IgD-negative memory B cell (primary cell): ENCODE data around the gene EIF3I. TPM values are rescaled to one million over a fixed set of nuclear protein-coding genes. Genes with fewer than 3 reads are reported as not detected.

ENCODE experiments used
- H3K27ac Mint-ChIP-seq, 3 donors: one replicate each; pipeline ENCODE4 v1.8.0; 2020 to 2022; ENCODE audit warnings: mild to moderate bottlenecking in 3 of 3, mixed read lengths in 3 of 3, moderate library complexity in 1 of 3
- H3K27me3 Mint-ChIP-seq: one replicate; pipeline ENCODE4 v1.8.0; 2021; ENCODE audit warnings: mixed read lengths
- H3K36me3 Mint-ChIP-seq: one replicate; pipeline ENCODE4 v1.8.0; 2020; ENCODE audit warnings: mild to moderate bottlenecking, mixed read lengths
- H3K4me1 Mint-ChIP-seq, 3 donors: one replicate each; pipeline ENCODE4 v1.8.0; 2020 to 2022; ENCODE audit warnings: mixed read lengths in 3 of 3, mild to moderate bottlenecking in 1 of 3
- H3K4me3 Mint-ChIP-seq, 4 donors: one replicate each; pipeline ENCODE4 v1.8.0; 2020 to 2022; ENCODE audit warnings: mild to moderate bottlenecking in 4 of 4, mixed read lengths in 4 of 4, moderate library complexity in 3 of 4
- H3K9me3 Mint-ChIP-seq, 3 donors: one replicate each; pipeline ENCODE4 v1.8.0; 2020 to 2021; ENCODE audit warnings: mixed read lengths in 3 of 3, mild to moderate bottlenecking in 1 of 3
- polyA plus RNA-seq: library from polyadenylated mRNA; unstranded; fragments of 300-500 nt; fragmentation: Illumina TruSeq; gene quantifications from one replicate; pipeline ENCODE4 v1.2.3, GENCODE V29; 2021

Gene EIF3I
- 154 TPM for polyA plus RNA-seq

GRCh38 chr1:32221980-32222755 lies at the start of gene EIF3I, which contains the start of gene TMEM234:
Gene EIF3I (plus strand): TSS chr1:32222407. CDS start chr1:32222442, 35 bp downstream.
Gene TMEM234 (minus strand): TSS chr1:32222353. CDS start chr1:32222322, 31 bp downstream.
- peaks cover 12 to 25% (median 22%) of the 10 kb centered on the region in 3 donors for H3K4me1 Mint-ChIP-seq
- peak within 1 kb of the TSS; percentile 94 to 99 (median 95) for H3K27ac Mint-ChIP-seq
- H3K27me3 Mint-ChIP-seq: no peaks in the 10 kb centered on the region
- H3K4me3 Mint-ChIP-seq: peak within 1 kb of the TSS; percentile 93 to 100 (median 98)
- peaks cover 2% of the 10 kb centered on the region for H3K36me3 Mint-ChIP-seq
- H3K9me3 Mint-ChIP-seq: no peaks in the 10 kb centered on the region

GRCh38 chr1:32172621-32173245 lies 49.5 kb upstream of the EIF3I start:
- Mint-ChIP-seq H3K4me3 (peak overlapping the region in 1 of 4 donors; percentile 82), H3K27me3 (no peaks in the 10 kb centered on the region), H3K4me1 (peaks cover 0 to 1% (median 0%) of the 10 kb centered on the region in 3 donors), H3K9me3 (no peaks in the 10 kb centered on the region), H3K36me3 (peaks cover 6% of the 10 kb centered on the region), H3K27ac (peak overlapping the region in 1 of 3 donors; percentile 39)

GRCh38 chr1:32178380-32179192 lies 43.6 kb upstream of the EIF3I start:
- Mint-ChIP-seq H3K36me3 (no peaks in the 10 kb centered on the region), H3K27me3 (no peaks in the 10 kb centered on the region), H3K4me1 (peaks cover 19 to 32% (median 20%) of the 10 kb centered on the region in 3 donors), H3K9me3 (no peaks in the 10 kb centered on the region), H3K4me3 (peak overlapping the region; percentile 82 to 96 (median 94)), H3K27ac (peak overlapping the region in 2 of 3 donors; percentile 94 to 97)

- Mint-ChIP-seq H3K4me1 (peaks cover 19 to 35% (median 24%) of the 10 kb centered on the region in 3 donors), H3K27ac (peak overlapping the region; percentile 94 to 99 (median 97)), H3K36me3 (no peaks in the 10 kb centered on the region), H3K4me3 (peak overlapping the region; percentile 82 to 96 (median 94)), H3K9me3 (no peaks in the 10 kb centered on the region), H3K27me3 (no peaks in the 10 kb centered on the region)
Measured at GRCh38 chr1:32179193-32179442, 43.1 kb upstream of the EIF3I start.

- Mint-ChIP-seq H3K36me3 (no peaks in the 10 kb centered on the region), H3K27me3 (no peaks in the 10 kb centered on the region), H3K9me3 (no peaks in the 10 kb centered on the region), H3K4me3 (peak within 1 kb of the TSS; percentile 82 to 96 (median 94)), H3K27ac (peak within 1 kb of the TSS; percentile 94 to 99 (median 97)), H3K4me1 (peaks cover 19 to 36% (median 28%) of the 10 kb centered on the region in 3 donors)
Measured at GRCh38 chr1:32179443-32180185, 42.6 kb upstream of the EIF3I start, which contains the start of gene TXLNA. Gene TXLNA (plus strand): TSS chr1:32179675. CDS start chr1:32180346, 671 bp downstream.

GRCh38 chr1:32180186-32181060 lies 41.8 kb upstream of the EIF3I start:
- Mint-ChIP-seq H3K36me3 (no peaks in the 10 kb centered on the region), H3K9me3 (no peaks in the 10 kb centered on the region), H3K4me1 (peaks cover 22 to 41% (median 33%) of the 10 kb centered on the region in 3 donors), H3K27ac (peak overlapping the region; percentile 94 to 99 (median 97)), H3K4me3 (peak overlapping the region; percentile 82 to 96 (median 94)), H3K27me3 (no peaks in the 10 kb centered on the region)

- peak overlapping the region in 2 of 3 donors; percentile 94 to 99 for H3K27ac Mint-ChIP-seq
- H3K27me3 Mint-ChIP-seq: no peaks in the 10 kb centered on the region
- peaks cover 22 to 41% (median 34%) of the 10 kb centered on the region in 3 donors for H3K4me1 Mint-ChIP-seq
- H3K4me3 Mint-ChIP-seq: peak overlapping the region; percentile 82 to 96 (median 94)
- no peaks in the 10 kb centered on the region for H3K9me3 Mint-ChIP-seq
- H3K36me3 Mint-ChIP-seq: no peaks in the 10 kb centered on the region
Measured at GRCh38 chr1:32181065-32181464, 41.1 kb upstream of the EIF3I start.

- peak overlapping the region; percentile 48 to 96 (median 94) for H3K4me3 Mint-ChIP-seq
- no peaks in the 10 kb centered on the region for H3K9me3 Mint-ChIP-seq
- peaks cover 22 to 45% (median 39%) of the 10 kb centered on the region in 3 donors for H3K4me1 Mint-ChIP-seq
- H3K36me3 Mint-ChIP-seq: no peaks in the 10 kb centered on the region
- H3K27me3 Mint-ChIP-seq: no peaks in the 10 kb centered on the region
- H3K27ac Mint-ChIP-seq: no peak overlapping the region
Measured at GRCh38 chr1:32181563-32181962, 40.6 kb upstream of the EIF3I start.

GRCh38 chr1:32182060-32182459 lies 40.1 kb upstream of the EIF3I start:
- H3K9me3 Mint-ChIP-seq: no peaks in the 10 kb centered on the region
- peak overlapping the region in 1 of 4 donors; percentile 36 for H3K4me3 Mint-ChIP-seq
- H3K36me3 Mint-ChIP-seq: no peaks in the 10 kb centered on the region
- H3K4me1 Mint-ChIP-seq: peaks cover 22 to 45% (median 41%) of the 10 kb centered on the region in 3 donors
- H3K27me3 Mint-ChIP-seq: no peaks in the 10 kb centered on the region
- H3K27ac Mint-ChIP-seq: peak overlapping the region in 1 of 3 donors; percentile 82

GRCh38 chr1:32184650-32185049 lies 37.6 kb upstream of the EIF3I start:
- Mint-ChIP-seq H3K36me3 (no peaks in the 10 kb centered on the region), H3K4me3 (peak overlapping the region in 2 of 4 donors; percentile 5 to 10), H3K27ac (no peak overlapping the region), H3K27me3 (no peaks in the 10 kb centered on the region), H3K4me1 (peaks cover 16 to 39% (median 32%) of the 10 kb centered on the region in 3 donors), H3K9me3 (no peaks in the 10 kb centered on the region)

- H3K27ac Mint-ChIP-seq: peak overlapping the region in 1 of 3 donors; percentile 7
- no peak overlapping the region for H3K4me3 Mint-ChIP-seq
- peaks cover 11 to 29% (median 18%) of the 10 kb centered on the region in 3 donors for H3K4me1 Mint-ChIP-seq
- H3K27me3 Mint-ChIP-seq: no peaks in the 10 kb centered on the region
- H3K36me3 Mint-ChIP-seq: no peaks in the 10 kb centered on the region
- no peaks in the 10 kb centered on the region for H3K9me3 Mint-ChIP-seq
Measured at GRCh38 chr1:32186077-32186476, 36.1 kb upstream of the EIF3I start.

GRCh38 chr1:32186491-32186890 lies 35.7 kb upstream of the EIF3I start:
- H3K27ac Mint-ChIP-seq: peak overlapping the region in 1 of 3 donors; percentile 7
- H3K9me3 Mint-ChIP-seq: no peaks in the 10 kb centered on the region
- no peak overlapping the region for H3K4me3 Mint-ChIP-seq
- peaks cover 11 to 25% (median 14%) of the 10 kb centered on the region in 3 donors for H3K4me1 Mint-ChIP-seq
- H3K36me3 Mint-ChIP-seq: no peaks in the 10 kb centered on the region
- H3K27me3 Mint-ChIP-seq: no peaks in the 10 kb centered on the region

GRCh38 chr1:32187850-32188249 lies 34.4 kb upstream of the EIF3I start:
- Mint-ChIP-seq H3K4me3 (no peak overlapping the region), H3K4me1 (peaks cover 4 to 20% (median 13%) of the 10 kb centered on the region in 3 donors), H3K27me3 (no peaks in the 10 kb centered on the region), H3K9me3 (no peaks in the 10 kb centered on the region), H3K36me3 (no peaks in the 10 kb centered on the region), H3K27ac (no peak overlapping the region)
